ACHN (cell line): ENCODE data around the gene KIAA0319L.
A peak's percentile ranks its signal among the peaks of the same experiment; 100 is the strongest.

Experiments used
- DNase-seq: peaks from one replicate; pipeline ENCODE4 v3.0.0-alpha.2; 2015
- in situ Hi-C: cut with HindIII; loops from 2 replicates; pipeline ENCODE4 v1.10.0; 2017; ENCODE audit warnings: low sequenced_read_pairs, low pct_ligation_motif_present, low pct_unique_long_range_greater_than_20kb

The KIAA0319L gene

DNA sequence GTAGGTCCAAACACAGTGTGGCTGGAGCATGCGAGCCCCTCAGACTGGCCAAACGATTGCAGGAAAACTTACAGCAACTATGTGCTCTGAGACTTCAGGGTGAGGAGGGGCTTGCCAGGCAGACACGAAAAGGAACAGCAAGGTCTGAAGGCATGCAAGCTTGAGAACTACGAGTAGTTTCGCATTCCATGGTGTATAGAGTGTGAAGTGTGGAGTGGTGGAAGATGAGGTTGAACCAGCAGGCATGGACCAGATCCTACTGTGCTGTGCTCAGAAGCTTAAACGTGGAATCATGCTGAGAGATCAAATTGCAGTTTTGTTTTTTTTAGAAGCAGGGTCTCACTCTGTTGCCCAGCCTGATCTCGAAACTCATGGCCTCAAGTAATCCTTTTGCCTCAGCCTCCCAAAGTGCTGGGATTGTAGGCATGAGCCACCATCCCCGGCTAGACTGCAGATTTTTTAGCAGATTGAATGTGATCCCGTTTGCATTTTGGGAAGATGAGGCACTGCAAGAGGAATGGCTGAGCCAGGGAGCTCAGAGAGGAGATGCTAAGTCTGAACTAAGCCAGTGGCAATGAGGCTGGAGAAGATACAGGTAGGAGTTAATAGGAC is 10.8 kb upstream of the KIAA0319L start:
- in situ Hi-C loops, result no loop called here

GRCh38 chr1:35565742-35566133 is 8.5 kb upstream of the KIAA0319L start:
- in situ Hi-C loops, result no loop called here
- DNase-seq, result no peak

More for the DNA sequence above, 10.8 kb upstream of the KIAA0319L start:
- DNase-seq, result no peak

GRCh38 chr1:35564884-35565741 is 7.9 kb upstream of the KIAA0319L start:
- no peak for DNase-seq
- in situ Hi-C loops, result no loop called here

- in situ Hi-C loops, result no loop called here
Observed at GRCh38 chr1:35564037-35564883, 7.1 kb upstream of the KIAA0319L start.

DNA sequence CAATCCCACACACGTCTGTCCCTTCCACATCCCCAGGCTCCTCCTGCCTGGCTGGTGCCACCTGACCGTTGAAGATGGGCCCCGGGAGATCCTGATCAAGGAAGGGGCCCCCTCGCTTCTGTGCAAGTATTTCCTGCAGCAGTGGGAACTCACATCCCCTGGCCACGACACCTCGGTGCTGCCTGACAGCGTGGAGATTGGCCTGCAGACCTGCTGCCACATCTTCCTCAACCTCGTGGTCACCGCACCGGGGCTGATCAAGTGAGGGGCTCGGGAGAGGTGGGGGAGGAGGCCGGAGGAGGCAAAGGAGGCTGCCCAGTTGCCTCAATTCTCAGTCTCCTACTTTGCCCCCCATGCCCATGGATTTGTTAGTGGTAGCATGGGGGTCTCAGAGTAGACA is 6.0 kb upstream of the KIAA0319L start:
- in situ Hi-C loops, result no loop called here
- DNase-seq, result no peak

More at GRCh38 chr1:35564037-35564883, 7.1 kb upstream of the KIAA0319L start:
- DNase-seq, result peak; percentile 67

- in situ Hi-C loops, result no loop called here
- DNase-seq, result no peak
Observed at GRCh38 chr1:35561972-35562680, 4.9 kb upstream of the KIAA0319L start.

- in situ Hi-C loops, result no loop called here
- DNase-seq, result no peak
Observed at GRCh38 chr1:35561297-35561971, 4.2 kb upstream of the KIAA0319L start.

GRCh38 chr1:35560256-35561225 is 3.3 kb upstream of the KIAA0319L start:
- in situ Hi-C loops, result no loop called here
- DNase-seq, result no peak

GRCh38 chr1:35559317-35559944 is 2.2 kb upstream of the KIAA0319L start:
- in situ Hi-C loops, result no loop called here
- DNase-seq, result no peak

- in situ Hi-C loops, result no loop called here
- no peak for DNase-seq
Observed at GRCh38 chr1:35558374-35559316, 1.4 kb upstream of the KIAA0319L start.

DNA sequence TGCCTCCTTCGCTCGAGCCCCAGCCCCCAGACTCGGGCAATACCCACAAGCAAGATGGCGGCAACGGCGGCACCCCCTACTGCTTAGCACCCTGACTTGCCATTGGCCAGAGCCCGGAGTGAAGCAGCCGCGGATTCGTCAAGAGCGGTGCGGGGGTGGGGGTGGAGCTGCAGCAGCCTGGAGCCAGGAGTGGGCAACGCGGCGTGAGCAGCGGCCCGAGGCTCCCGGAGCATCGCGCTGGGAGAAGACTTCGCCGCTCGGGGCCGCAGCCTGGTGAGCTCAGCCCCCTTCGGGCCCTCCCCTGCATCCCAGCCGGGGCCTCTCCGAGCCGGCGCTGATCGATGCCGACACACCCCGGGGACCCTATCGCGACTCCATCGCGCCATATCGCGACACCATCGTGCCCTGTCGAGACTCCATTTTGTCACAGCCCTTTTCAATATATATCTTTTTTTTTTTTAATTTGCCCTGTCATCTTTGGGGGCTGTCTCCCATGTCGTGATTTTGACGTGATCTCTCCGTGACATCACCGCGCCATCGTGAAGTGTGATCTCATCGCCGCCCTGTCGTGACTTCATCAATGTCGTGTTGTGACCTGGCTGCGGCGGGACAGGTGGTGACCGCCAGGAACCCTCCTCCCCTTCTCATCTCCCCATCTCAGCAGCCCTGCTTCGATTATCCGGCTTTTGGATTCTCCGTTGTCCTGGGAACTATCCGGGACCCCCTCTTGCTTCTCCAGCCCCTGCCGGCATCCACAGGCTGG is 589 bp upstream of the KIAA0319L start, which contains the start of gene NCDN:
NCDN (plus strand) TSS at position 189 of the 763 bp plus-strand sequence; CDS start at position 581, 392 bp downstream.
- DNase-seq, result peak; percentile 95
- in situ Hi-C loops, result no loop called here

DNA sequence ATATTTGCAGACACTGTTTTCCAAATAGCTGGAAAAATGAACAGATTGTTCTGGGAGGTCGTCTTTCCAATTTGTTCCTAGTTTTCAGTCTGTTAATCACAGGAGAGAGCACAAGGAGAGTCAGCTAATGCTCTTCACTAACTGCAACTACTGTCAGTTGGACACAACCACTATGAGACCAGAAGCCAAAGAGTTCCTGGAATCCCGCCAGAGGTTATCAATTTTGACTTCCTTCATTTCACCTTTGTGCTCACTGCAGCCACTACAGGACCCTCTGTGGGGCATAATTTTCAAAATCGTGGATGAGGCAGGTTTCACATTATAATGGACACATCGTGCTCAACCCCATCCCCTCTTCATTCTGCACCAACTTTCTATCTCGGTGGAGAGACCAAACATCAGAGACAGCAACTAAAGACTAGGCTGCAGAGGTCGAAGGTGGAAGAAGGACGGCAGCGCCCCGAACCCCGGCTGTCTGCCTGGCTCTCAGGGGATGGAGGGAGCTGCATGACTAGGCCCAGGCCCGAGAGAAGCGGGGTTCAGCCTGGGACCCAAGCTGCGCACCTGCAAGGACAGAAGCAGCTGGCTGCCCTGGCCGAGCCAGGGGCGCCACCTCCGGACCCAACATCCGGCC is 602 bp downstream of the KIAA0319L start:
- DNase-seq, result no peak
- in situ Hi-C loops, result no loop called here

- in situ Hi-C loops, result no loop called here
- DNase-seq, result no peak
Observed at GRCh38 chr1:35555601-35556477, 1.4 kb downstream of the KIAA0319L start.

- in situ Hi-C loops, result no loop called here
- DNase-seq, result no peak
Observed at GRCh38 chr1:35555212-35555584, 2.0 kb downstream of the KIAA0319L start.
